Kidney glomerular epithelial cell (primary cell): ENCODE results near the gene SURF2.
"Not testable (repeated sequence)": the region's sequence is repeated elsewhere in the genome, so short reads cannot be mapped to it uniquely, and the experiment has no call there.

Experiments used
- DNase-seq: peaks from one replicate; lab custom pipeline; 2025; lab: John Stamatoyannopoulos, UW

SURF2 gene

DNA sequence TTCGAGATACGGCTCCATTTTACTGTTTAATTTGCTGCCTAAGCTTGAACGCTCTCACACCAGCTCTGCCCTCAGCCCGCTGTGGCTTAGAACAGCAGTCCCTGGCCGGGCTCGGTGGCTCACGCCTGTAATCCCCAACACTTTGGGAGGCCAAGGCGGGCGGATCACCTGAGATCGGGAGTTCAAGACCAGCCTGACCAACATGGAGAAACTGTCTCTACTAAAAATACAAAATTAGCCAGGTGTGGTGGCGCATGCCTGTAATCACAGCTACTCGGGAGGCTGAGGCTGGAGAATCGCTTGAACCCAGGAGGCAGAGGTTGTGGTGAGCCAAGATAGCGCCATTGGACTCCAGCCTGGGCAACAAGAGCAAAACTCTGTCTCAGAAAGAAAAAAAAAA lies 20.9 kb downstream of the SURF2 start:
- DNase-seq = not testable (repeated sequence)

DNA sequence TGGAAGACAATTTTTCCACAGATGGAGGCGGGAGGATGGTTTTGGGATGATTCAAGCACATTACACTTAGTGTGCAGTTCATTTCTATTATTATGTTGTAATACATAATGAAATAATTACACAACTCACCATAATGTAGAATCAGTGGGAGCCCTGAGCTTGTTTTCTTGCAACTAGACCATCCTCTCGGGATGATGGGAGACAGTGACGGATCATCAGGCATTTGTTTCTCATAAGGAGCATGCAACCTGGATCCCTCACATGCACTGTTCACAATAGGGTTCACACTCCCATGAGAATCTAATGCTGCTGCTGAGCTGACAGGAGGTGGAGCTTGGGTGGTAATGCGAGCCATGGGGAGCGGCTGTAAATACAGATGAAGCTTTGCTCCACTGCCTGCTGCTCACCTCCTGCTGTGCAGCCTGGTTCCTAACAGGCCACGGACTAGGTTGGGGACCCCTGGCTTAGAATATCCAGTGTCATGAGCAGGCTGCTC lies 21.4 kb downstream of the SURF2 start:
- no peak for DNase-seq

DNA sequence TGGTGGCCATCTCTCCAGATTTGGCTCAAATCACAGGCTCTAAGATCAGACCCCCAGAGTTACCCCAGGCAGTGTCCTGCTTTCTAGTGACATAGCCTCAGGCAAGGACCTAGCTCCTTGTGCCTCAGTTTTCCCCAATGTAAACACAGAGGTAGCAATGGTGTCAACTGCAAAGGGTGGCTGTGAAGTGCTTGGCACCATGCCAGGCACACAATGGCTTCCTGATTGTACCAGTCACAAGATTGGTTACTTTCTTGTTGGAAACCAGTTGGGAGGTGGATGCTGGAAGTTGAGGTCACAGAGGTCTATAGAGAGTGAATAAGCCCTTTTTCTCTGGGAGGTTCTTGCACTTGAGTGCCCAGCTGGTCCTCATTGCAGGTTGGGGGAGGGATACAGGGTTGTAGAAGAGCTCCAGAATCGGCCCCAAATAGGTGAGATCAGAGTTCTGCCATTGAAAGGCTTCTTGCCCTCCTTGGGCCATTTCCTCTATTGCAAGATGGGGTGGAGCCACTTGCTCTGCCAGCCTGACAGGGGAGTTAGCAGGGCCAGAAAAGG lies 22.1 kb downstream of the SURF2 start:
- no peak for DNase-seq

DNA sequence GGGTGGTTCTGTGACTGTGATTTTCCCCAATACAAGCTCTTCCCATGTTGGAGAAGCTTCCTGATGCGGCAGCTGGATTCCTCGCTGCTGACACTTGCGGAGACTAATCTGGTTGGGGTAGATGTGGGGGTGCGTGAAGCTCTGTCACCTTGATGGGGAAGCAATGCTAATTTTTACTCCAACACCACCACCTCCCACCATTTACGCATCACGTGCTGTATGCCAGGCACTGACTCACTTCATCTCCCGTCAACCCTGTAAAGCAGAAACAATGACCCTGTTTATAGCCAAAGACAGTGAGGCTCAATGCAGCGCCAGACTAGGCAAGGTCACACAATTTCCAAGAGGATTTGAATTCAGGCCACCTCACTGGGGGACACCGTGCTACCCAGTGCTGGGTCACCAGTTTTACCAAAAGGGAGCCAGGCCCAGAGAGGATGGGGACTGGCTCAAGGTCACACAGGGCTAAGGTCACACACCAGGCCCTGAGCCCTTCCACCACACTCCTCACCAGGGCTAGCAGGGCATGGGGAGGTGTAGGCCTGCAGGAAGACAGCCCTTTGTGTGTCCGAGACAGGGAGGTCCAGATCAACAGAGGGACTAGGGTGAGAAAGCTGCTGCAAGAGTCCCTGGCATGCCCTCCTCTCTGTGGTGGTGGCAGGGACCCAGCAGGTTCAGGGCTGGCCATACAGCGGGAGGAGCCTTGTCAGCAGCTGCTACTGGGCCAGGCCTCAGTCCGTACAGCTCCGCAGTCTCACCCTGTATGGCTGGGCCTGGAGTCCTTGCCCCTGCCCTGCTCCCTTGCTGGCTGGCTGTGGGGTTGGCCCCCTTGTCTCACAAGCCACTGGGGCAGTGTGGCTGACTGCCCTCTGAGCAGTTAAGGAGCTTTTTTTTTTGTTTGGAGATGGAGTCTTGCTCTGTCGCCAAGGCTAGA lies 23.1 kb downstream of the SURF2 start:
- no peak for DNase-seq

DNA sequence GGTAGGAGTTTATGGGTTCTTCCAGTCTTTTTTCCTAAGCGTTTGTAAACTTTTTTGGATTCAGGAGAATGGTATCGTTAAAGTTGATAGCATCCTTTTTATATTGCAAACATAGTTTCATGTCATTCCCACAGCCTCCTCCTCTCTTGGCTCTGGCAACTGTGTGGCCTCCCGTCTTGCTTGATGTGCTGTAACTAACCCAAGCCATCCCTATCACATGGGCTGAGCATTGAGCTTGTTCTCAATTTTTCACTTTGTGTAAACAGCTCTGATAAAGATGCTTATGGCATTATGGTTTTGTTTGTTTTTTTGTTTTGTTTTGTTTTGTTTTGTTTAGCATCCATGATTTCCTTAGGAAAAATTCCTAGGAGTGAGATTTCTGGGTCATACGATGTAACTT lies 24.4 kb downstream of the SURF2 start:
- DNase-seq = no peak

DNA sequence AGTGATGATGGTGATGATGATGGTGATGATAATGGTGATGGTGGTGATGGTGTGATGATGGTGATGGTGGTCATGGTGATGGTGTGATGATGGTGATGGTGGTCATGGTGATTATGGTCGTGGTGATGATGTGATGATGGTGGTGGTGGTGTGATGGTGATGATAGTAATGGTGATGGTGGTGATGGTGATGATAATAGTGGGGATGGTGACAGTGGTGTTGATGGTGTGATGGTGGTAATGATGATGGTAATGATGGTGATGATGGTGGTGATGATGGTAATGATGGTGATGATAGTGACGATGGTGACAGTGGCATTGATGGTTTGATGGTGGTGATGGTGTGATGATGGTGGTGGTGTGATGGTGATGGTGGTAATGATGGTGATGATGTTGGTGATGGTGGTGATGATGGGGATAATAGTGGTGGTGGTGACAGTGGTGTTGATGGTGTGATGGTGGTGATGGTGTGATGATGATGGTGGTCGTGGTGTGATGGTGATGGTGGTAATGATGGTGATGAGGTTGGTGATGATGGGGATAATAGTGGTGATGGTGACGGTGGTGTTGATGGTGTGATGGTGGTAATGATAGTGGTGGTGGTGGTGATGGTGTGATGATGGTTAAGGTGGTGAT lies 26.3 kb downstream of the SURF2 start:
- DNase-seq = no peak

DNA sequence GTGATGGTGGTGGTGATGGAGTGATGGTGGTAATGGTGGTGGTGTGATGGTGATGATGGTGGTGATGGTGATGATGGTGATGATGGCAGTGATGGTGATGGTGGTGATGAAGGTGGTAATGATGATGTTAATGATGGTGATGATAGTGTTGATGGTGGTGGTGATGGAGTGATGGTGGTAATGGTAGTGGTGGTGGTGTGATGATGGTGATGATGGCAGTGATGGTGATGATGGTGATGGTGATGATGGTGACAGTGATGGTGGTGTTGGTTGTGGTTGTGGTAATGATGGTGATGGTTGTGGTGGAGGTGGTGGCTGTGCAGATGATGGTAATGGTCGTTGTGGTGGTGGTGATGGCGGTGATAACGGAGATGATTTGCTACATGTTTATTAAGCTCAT lies 27.1 kb downstream of the SURF2 start:
- no peak for DNase-seq

DNA sequence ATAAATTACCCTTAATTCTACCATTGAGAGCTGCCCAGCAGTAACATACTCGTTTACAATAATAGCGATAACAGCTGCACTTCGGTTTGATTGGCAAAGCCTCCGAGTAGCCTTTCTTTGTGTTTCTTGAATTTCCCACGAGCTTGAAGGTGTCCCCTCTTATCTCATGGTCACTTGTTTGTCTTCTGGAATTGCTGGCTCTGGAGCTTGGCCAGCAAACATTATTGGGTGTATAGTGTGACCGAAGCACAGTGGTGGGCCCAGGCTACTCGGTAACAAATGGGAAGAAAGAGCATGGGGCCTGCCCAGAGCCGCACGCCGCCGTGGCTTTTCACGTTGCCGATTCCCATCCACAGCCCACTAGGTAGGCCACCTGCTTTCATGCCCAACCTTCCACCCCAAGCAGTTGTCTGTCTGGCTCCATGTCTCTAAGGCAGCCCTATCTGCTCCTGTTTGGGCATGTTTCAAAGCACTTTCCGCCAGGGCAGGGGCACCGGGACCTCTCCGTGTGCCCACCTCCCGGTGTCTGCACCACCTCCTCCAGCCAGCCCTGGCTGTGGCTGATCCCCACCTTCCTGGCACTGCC lies 28.5 kb downstream of the SURF2 start:
- no peak for DNase-seq

DNA sequence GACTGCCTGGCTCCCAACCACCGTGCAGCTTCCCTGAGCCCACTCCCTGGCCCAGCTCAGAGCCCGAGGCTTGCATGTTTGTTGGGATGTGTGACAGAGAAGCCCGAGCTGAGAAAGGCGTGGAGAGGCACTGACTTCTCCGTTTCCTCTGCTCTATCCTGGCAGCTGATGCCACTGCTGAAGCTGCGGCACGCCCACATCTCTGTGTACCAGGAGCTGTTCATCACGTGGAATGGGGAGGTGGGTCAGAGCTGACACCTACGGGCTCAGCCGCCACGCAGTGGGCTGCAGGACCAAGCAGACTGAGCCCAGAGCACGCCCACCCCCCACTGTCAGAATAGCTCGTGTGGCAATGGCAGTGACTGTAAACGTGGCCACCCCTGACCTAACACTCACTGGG lies 29.1 kb downstream of the SURF2 start:
- DNase-seq = no peak

DNA sequence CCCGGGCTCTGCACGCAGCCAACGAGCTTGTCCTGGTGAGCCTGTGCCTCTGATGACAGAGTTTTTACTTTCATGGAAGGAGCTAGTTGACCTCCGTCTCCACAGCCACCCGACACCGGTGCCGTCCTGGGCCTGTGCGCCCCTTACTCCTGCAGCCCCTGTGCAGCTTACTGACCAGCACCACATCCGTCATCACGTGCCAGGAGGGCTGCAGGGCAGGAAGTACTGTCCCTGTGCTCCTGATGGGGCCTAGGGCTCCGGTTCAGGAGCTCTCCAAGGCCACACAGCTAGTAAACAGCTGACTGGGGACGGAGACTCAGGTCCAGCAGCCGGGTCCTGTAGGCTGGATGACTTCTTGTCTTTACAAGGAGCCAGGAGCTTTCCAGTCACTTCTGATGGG lies 30.0 kb downstream of the SURF2 start:
- no peak for DNase-seq

DNA sequence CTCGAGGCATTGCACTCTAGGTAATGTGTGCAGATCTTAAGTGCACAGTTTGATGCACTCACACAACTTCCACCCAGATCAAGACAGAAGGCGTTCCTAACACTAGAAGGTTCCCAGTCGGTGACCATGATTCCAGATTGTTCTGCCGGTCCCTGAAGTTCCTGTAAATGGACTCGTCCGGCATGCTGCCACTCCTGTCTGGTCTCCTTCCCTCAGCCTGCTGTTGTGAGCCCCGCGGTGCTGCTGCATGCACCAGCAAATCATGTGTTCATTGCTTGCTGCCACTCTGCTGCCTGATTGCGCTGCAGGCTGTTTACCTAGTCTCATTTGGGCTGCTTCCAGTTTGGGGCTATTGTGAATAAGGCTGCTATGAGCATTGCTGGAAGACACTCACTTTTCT lies 31.3 kb downstream of the SURF2 start:
- no peak for DNase-seq

DNA sequence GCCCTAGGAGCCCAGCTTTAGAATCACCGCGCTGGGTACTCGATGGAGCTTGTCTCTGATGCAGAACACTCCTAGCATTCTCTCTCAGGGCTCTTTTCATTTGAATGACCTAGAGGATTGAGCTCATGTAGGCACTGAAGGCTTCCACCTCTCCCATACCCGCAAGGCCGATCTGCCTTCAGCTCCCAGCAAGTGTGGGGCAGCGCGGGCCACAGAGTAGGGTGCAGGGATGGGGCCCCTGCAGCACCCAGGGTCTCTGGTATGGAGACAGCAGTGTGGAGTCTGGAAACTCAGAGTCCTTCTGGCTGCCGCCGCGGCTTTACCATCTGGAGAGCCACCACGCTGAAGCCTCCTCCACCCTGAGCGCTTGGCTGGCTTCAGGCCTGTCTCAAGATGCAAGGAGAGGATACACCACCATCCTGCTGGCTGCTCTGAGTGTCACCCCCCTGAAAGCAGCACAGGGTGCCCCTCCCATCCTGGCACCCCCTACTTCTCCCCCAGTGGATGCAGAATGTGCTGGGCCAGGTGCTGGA lies 32.7 kb downstream of the SURF2 start:
- no peak for DNase-seq

DNA sequence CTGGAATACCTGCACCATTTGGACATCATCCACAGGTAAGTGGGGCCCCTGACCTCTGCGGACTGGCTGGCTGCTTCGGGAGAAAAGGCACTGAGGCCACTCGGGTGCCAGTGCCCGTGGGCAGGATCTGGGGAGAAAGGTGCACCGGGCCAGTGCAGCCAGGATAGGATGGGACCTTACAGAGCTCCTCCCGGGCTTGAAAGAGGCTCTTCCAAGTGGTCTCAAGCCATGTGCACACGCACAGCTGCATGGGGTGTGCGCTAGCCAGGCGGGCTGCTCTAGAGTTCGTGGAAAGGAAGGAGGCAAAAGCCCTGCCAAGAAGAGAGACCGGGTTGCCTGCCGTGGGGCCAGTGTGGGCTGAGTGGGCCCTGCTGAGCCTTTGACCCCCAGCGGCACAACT lies 33.2 kb downstream of the SURF2 start:
- no peak for DNase-seq

DNA sequence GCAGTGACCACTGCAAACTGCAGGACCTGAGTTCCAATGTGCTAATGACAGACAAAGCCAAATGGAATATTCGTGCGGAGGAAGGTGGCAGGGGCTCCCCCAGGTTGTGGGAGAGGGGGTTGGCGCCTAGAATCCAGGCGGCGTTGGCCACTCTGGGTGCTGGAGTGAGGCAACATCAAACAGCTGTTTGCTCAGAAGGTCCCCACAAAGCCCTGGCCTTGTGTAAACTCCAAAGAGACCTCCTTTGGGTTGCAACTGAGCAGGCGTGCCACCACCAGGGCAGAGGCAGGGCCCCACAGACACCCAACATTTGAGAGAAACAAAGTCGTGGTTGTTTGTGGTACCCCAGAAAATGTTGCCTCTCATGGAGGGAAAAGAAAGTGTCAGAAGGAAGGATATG lies 34.4 kb downstream of the SURF2 start:
- no peak for DNase-seq

DNA sequence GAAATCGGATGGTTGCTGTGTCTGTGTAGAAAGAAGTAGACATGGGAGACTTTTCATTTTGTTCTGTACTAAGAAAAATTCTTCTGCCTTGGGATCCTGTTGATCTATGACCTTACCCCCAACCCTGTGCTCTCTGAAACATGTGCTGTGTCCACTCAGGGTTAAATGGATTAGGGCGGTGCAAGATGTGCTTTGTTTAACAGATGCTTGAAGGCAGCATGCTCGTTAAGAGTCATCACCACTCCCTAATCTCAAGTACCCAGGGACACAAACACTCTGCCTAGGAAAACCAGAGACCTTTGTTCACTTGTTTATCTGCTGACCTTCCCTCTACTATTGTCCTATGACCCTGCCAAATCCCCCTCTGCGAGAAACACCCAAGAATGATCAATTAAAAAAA lies 35.1 kb downstream of the SURF2 start:
- DNase-seq = not testable (repeated sequence)

DNA sequence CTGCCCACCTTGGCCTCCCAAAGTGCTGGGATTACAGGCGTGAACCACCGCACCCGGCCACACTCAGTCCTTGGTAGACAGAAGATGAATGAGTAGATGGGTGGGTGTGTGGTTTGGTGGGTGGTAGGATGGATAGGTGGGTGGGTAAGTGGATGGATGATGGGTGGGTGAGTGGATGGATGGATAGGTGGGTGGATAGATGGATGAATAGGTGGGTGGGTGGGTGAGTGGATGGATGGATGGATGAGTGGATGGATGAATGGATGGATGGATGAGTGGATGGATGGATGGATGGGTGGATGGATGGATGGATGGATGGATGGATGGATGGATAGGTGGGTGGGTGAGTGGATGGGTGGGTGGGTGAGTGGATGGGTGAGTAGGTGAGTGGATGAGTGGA lies 36.0 kb downstream of the SURF2 start:
- DNase-seq = not testable (repeated sequence)

DNA sequence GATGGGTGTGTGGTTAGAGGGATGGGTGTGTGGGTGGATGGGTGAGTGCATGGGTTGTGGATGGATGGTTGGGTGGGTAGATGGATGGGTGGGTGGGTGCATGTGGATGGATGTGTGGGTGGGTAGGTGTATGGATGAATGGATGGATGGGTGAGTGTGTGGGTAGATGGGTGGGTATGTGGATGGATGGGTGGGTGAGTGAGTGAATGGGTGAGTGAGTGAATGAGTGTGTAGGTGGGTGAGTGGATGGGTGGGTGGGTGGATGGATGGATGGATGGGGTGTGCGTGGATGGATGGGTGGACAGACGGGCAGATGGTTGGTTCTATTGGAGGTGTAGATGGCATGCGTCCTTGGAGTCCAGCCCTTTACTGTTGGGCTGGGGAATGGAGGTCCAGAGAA lies 37.0 kb downstream of the SURF2 start:
- DNase-seq = no peak

DNA sequence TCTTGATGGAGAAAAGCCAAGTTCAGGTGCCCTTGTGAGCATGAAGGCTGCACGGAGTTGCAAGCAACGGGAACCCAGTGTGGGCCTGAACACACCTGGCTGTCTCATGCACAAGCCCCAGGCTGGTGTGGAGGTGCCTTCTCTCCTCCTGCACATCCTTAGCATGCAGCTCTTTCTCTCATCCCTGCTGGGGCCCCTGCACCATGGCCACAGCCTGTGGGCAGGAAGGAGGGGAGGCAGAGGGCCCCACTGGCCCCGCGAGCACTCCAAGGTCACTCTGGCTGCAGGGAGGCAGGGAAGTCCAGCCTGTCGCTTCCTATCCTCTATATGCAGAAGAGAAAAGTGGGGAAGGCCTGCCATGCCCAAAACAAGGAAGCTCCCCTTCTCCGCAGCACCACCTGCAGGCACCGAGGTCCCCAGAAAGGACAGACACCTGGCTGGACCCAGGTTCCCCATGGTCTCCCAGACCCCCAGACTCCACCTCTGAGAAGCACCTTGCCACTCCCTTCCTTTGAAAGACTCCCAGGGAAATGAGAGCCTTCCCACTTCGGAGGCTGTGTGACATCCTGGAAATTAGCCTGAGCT lies 38.4 kb downstream of the SURF2 start:
- no peak for DNase-seq

DNA sequence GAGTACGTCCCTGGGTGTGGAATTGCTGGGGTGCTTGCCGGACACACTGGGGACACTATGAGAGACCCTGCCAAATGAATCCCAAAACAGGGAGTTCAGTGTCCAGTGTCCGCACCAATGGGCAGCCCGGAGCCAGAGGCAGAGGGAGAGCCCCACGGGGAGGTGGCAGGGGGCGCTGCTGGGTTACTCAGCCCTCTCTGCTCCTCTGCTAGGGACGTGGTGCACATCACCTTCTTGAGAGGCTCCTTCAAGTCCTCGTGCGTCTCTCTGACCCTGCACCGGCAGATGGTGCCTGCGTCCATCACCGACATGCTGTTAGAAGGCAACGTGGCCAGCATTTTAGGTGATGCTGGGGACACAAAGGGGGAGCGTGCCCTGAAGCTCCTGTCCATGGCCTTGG lies 40.6 kb downstream of the SURF2 start:
- DNase-seq = no peak

DNA sequence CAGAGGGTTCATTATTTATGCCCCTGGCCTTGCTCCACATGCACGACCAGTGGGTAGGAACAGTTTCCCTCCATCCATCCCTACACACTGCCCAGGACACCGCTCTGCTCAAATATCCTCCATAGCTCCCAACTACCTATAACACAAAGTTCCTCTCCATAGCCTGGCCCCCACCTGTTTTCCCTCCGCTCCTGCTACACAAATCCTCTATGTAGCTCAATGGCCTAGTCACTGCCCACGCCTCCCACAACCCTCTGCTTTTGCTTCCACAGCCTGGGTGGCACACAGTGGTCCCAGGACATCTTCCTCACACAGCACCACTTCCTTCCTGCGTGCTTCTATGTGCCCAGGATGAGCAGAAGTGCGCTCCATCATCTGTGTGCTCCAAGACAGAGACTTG lies 41.0 kb downstream of the SURF2 start:
- DNase-seq = no peak

DNA sequence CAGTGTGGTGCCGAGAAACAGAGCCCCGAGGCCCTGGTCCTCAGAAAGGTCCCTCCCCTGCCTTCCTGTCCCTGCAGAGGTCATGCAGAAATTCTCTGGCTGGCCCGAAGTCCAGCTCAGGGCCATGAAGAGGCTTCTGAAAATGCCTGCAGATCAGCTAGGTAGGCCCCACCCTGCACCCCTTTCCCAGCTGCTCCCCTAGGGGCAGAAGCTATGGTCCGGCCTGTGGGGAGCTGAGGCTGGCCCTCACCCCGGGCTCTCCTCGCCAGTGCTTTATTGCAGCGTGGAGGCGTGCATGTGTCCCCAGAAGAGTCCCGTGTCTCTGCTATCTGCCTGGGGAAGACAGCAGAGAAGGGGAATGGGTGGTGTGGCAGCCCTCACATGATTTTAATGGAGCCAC lies 41.5 kb downstream of the SURF2 start:
- no peak for DNase-seq

DNA sequence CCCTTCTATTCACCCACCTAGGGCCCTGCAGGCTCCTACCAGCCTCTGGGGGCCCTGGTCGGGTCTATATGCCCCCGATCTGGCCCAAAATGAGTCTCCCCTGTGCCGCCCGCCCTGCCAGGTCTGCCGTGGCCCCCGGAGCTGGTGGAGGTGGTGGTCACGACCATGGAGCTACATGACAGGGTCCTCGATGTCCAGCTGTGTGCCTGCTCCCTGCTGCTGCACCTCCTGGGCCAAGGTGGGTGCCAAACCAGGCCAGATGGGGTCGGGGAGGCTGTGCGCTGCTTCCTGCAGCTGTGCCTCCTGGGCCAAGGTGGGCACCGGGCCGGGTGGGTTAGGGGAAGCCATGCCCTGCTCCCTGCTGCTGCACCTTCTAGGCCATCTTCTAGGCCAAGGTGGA lies 43.9 kb downstream of the SURF2 start:
- DNase-seq = no peak
